T-helper 1 cell treated with Interleukin-12 subunit alpha and Interleukin-12 subunit beta and Interleukin-4 antibody, amounts not matched to agents 30 μg/mL and 1 μg/mL, for 36 hours (primary cell): ENCODE data around the gene TPI1.

Experiments used
- H3K27ac Mint-ChIP-seq: one replicate; pipeline ENCODE4 v1.8.0; 2021; ENCODE audit warnings: mild to moderate bottlenecking, mixed read lengths
- H3K27me3 Mint-ChIP-seq: one replicate; pipeline ENCODE4 v1.8.0; 2021; ENCODE audit warnings: low read depth, mixed read lengths
- H3K36me3 Mint-ChIP-seq: one replicate; pipeline ENCODE4 v1.8.0; 2021; ENCODE audit warnings: low read depth, mixed read lengths
- H3K4me1 Mint-ChIP-seq: one replicate; pipeline ENCODE4 v1.8.0; 2021; ENCODE audit warnings: low read depth, mixed read lengths
- H3K4me3 Mint-ChIP-seq: one replicate; pipeline ENCODE4 v1.8.0; 2021; ENCODE audit warnings: mild to moderate bottlenecking, moderate library complexity, mixed read lengths
- H3K9me3 Mint-ChIP-seq: one replicate; pipeline ENCODE4 v1.8.0; 2021; ENCODE audit warnings: mixed read lengths

Gene TPI1

GRCh38 chr12:6825398-6826124 is 41.8 kb upstream of the TPI1 start:
- no peak overlapping the region for H3K4me3 Mint-ChIP-seq
- no peaks in the 10 kb centered on the region for H3K36me3 Mint-ChIP-seq
- H3K9me3 Mint-ChIP-seq: no peaks in the 10 kb centered on the region
- no peak overlapping the region for H3K27ac Mint-ChIP-seq
- peaks cover 26% of the 10 kb centered on the region for H3K4me1 Mint-ChIP-seq
- peaks cover 70% of the 10 kb centered on the region for H3K27me3 Mint-ChIP-seq

- H3K4me1 Mint-ChIP-seq: peaks cover 20% of the 10 kb centered on the region
Measured at GRCh38 chr12:6826125-6826733, 41.1 kb upstream of the TPI1 start.

GRCh38 chr12:6826734-6827436 is 40.4 kb upstream of the TPI1 start:
- Mint-ChIP-seq H3K27ac (peak overlapping the region; percentile 32), H3K4me1 (peaks cover 18% of the 10 kb centered on the region), H3K4me3 (peak overlapping the region; percentile 62), H3K27me3 (peaks cover 74% of the 10 kb centered on the region), H3K36me3 (no peaks in the 10 kb centered on the region), H3K9me3 (no peaks in the 10 kb centered on the region)

More at GRCh38 chr12:6826125-6826733, 41.1 kb upstream of the TPI1 start:
- Mint-ChIP-seq H3K27ac (no peak overlapping the region), H3K9me3 (no peaks in the 10 kb centered on the region), H3K4me3 (no peak overlapping the region), H3K36me3 (no peaks in the 10 kb centered on the region), H3K27me3 (peaks cover 75% of the 10 kb centered on the region)

- peak overlapping the region; percentile 32 for H3K27ac Mint-ChIP-seq
- peaks cover 18% of the 10 kb centered on the region for H3K4me1 Mint-ChIP-seq
- H3K36me3 Mint-ChIP-seq: no peaks in the 10 kb centered on the region
- peaks cover 68% of the 10 kb centered on the region for H3K27me3 Mint-ChIP-seq
- H3K4me3 Mint-ChIP-seq: peak overlapping the region; percentile 62
- H3K9me3 Mint-ChIP-seq: no peaks in the 10 kb centered on the region
Measured at GRCh38 chr12:6827437-6827911, 39.9 kb upstream of the TPI1 start.

GRCh38 chr12:6827982-6828780 is 39.1 kb upstream of the TPI1 start, which contains the start of gene P3H3:
Gene P3H3 (plus strand): TSS chr12:6828407. CDS start chr12:6828441, 34 bp downstream.
- peaks cover 61% of the 10 kb centered on the region for H3K27me3 Mint-ChIP-seq
- H3K9me3 Mint-ChIP-seq: no peaks in the 10 kb centered on the region
- peak within 1 kb of the TSS; percentile 72 for H3K27ac Mint-ChIP-seq
- H3K36me3 Mint-ChIP-seq: no peaks in the 10 kb centered on the region
- H3K4me1 Mint-ChIP-seq: peaks cover 18% of the 10 kb centered on the region
- peak within 1 kb of the TSS; percentile 85 for H3K4me3 Mint-ChIP-seq

GRCh38 chr12:6828781-6829535 is 38.4 kb upstream of the TPI1 start:
- H3K9me3 Mint-ChIP-seq: no peaks in the 10 kb centered on the region
- H3K4me3 Mint-ChIP-seq: peak overlapping the region; percentile 85
- peaks cover 58% of the 10 kb centered on the region for H3K27me3 Mint-ChIP-seq
- peaks cover 18% of the 10 kb centered on the region for H3K4me1 Mint-ChIP-seq
- no peaks in the 10 kb centered on the region for H3K36me3 Mint-ChIP-seq
- H3K27ac Mint-ChIP-seq: peak overlapping the region; percentile 72

GRCh38 chr12:6829536-6830220 is 37.7 kb upstream of the TPI1 start:
- Mint-ChIP-seq H3K27me3 (peaks cover 53% of the 10 kb centered on the region), H3K4me1 (peaks cover 20% of the 10 kb centered on the region), H3K4me3 (peak overlapping the region; percentile 85), H3K27ac (no peak overlapping the region), H3K9me3 (no peaks in the 10 kb centered on the region), H3K36me3 (no peaks in the 10 kb centered on the region)

GRCh38 chr12:6830286-6830890 is 36.9 kb upstream of the TPI1 start:
- H3K9me3 Mint-ChIP-seq: no peaks in the 10 kb centered on the region
- no peaks in the 10 kb centered on the region for H3K36me3 Mint-ChIP-seq
- H3K4me1 Mint-ChIP-seq: peaks cover 19% of the 10 kb centered on the region
- H3K4me3 Mint-ChIP-seq: peak overlapping the region; percentile 32
- H3K27ac Mint-ChIP-seq: no peak overlapping the region
- peaks cover 46% of the 10 kb centered on the region for H3K27me3 Mint-ChIP-seq

- Mint-ChIP-seq H3K27me3 (peaks cover 41% of the 10 kb centered on the region), H3K9me3 (no peaks in the 10 kb centered on the region), H3K27ac (no peak overlapping the region), H3K36me3 (no peaks in the 10 kb centered on the region), H3K4me3 (peak overlapping the region; percentile 9), H3K4me1 (peaks cover 19% of the 10 kb centered on the region)
Measured at GRCh38 chr12:6830999-6831398, 36.3 kb upstream of the TPI1 start.

GRCh38 chr12:6831450-6831995 is 35.8 kb upstream of the TPI1 start:
- no peaks in the 10 kb centered on the region for H3K9me3 Mint-ChIP-seq
- no peaks in the 10 kb centered on the region for H3K36me3 Mint-ChIP-seq
- no peak overlapping the region for H3K27ac Mint-ChIP-seq
- peaks cover 19% of the 10 kb centered on the region for H3K4me1 Mint-ChIP-seq
- H3K4me3 Mint-ChIP-seq: no peak overlapping the region
- peaks cover 36% of the 10 kb centered on the region for H3K27me3 Mint-ChIP-seq

GRCh38 chr12:6832125-6832524 is 35.2 kb upstream of the TPI1 start:
- H3K9me3 Mint-ChIP-seq: no peaks in the 10 kb centered on the region
- no peaks in the 10 kb centered on the region for H3K36me3 Mint-ChIP-seq
- peaks cover 30% of the 10 kb centered on the region for H3K27me3 Mint-ChIP-seq
- no peak overlapping the region for H3K4me3 Mint-ChIP-seq
- H3K27ac Mint-ChIP-seq: no peak overlapping the region
- H3K4me1 Mint-ChIP-seq: peaks cover 19% of the 10 kb centered on the region

- no peak overlapping the region for H3K27ac Mint-ChIP-seq
- H3K4me3 Mint-ChIP-seq: no peak overlapping the region
- peaks cover 12% of the 10 kb centered on the region for H3K4me1 Mint-ChIP-seq
- H3K36me3 Mint-ChIP-seq: no peaks in the 10 kb centered on the region
- H3K27me3 Mint-ChIP-seq: peaks cover 21% of the 10 kb centered on the region
- H3K9me3 Mint-ChIP-seq: no peaks in the 10 kb centered on the region
Measured at GRCh38 chr12:6833189-6833890, 34.0 kb upstream of the TPI1 start.
